GM18508 (cell line): ENCODE results near the gene UHRF2.

ENCODE experiments used
- ATAC-seq: cut with Tn5 transposase; IDR thresholded peaks from one replicate; pipeline ENCODE4 v1.9.1; 2021; ENCODE audit warnings: moderate number of reproducible peaks; ENCODE audit not compliant: insufficient read depth, unreplicated experiment

Gene UHRF2

DNA sequence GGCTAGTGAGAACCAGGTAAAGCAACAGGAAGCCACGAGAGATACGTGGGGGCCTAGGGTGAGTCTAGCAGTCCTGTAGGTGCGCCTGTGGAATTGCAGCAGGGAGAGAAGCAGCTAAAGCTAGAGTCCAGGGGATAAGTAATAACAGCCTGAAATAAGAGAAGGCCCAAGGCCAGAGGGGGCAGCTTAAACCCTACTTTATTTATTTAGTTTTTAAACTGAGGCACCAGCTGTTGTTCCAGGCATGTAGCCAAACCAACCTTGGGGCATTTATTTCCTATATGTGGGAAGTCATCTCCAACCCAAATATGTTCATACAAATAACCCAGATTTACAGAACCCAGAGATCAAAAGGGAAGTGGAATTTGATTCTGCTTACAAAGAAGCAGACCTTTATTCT, 139.0 kb downstream of the UHRF2 start:
- no peak for ATAC-seq

- ATAC-seq, result no peak
Observed at GRCh38 chr9:6552498-6553121, 139.6 kb downstream of the UHRF2 start.

DNA sequence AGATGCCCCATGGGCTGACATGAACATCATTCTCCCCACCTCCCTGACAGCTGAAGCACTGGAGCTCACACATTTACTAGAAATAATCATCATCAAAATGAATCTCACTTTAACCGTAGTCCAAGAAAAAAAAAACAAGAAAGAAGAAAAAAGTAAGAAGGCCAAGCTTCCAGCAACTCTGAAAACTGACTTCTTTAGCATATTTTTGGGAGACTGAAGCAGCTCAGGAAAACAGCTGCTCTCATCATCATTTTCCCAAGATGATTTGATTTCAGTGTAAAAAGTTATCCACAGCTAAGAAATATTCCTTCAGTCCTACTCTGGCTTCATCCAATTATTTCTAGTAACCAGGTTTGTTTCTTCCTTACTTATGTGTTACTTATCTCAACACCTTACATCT, 140.9 kb downstream of the UHRF2 start:
- ATAC-seq, result no peak
